Activated CD4-positive, alpha-beta T cell treated with anti-CD3 and anti-CD28 coated beads for 48 hours (primary cell): ENCODE measurements around the gene CDK7.

Experiments
- DNase-seq: peaks from one replicate; pipeline ENCODE4 v3.0.0-alpha.2; 2020

The CDK7 gene

GRCh38 chr5:69299625-69300024 lies 64.9 kb downstream of the CDK7 start:
- no peak for DNase-seq

- DNase-seq: no peak
Measured at GRCh38 chr5:69300537-69301203, 66.0 kb downstream of the CDK7 start.

- DNase-seq: no peak
Measured at GRCh38 chr5:69305512-69305911, 70.8 kb downstream of the CDK7 start.

GRCh38 chr5:69308046-69308553 lies 73.4 kb downstream of the CDK7 start:
- DNase-seq: peak; percentile 10

GRCh38 chr5:69309380-69309779 lies 74.7 kb downstream of the CDK7 start:
- no peak for DNase-seq

- no peak for DNase-seq
Measured at GRCh38 chr5:69312459-69313160, 77.9 kb downstream of the CDK7 start.

- no peak for DNase-seq
Measured at GRCh38 chr5:69313428-69313827, 78.7 kb downstream of the CDK7 start.

- DNase-seq: no peak
Measured at GRCh38 chr5:69315972-69316371, 81.3 kb downstream of the CDK7 start.

- DNase-seq: no peak
Measured at GRCh38 chr5:69317391-69317790, 82.7 kb downstream of the CDK7 start.

GRCh38 chr5:69326365-69326764 lies 91.7 kb downstream of the CDK7 start:
- DNase-seq: no peak
